Liver (tissue), 9 donors: Measurements from ENCODE around the gene CD244. TPM values are rescaled to one million over a fixed set of nuclear protein-coding genes. Genes with fewer than 3 reads are reported as not detected.

Experiments used
- DNase-seq: peaks from one replicate; pipeline ENCODE4 v3.0.0-alpha.2; 2017; ENCODE audit warnings: low spot score
- H3K27ac ChIP-seq, 2 donors: one replicate each; pipeline ENCODE4 v1.7.0; 2013; ENCODE audit warnings: inconsistent platforms in 2 of 2, low read length in 2 of 2, control low read depth in 1 of 2, low read depth in 1 of 2, mild to moderate bottlenecking in 1 of 2
- H3K27me3 ChIP-seq, 4 donors: one replicate each; pipeline versions ENCODE4 v1.6.1 to v1.7.0; 2013; ENCODE audit warnings: low read length in 3 of 4, inconsistent platforms in 1 of 4, mild to moderate bottlenecking in 1 of 4, moderate library complexity in 1 of 4; ENCODE audit not compliant: control insufficient read depth in 4 of 4, insufficient read depth in 4 of 4
- H3K36me3 ChIP-seq, 4 donors: one replicate each; pipeline versions ENCODE4 v1.6.1 to v1.7.0; 2013; ENCODE audit warnings: low read length in 3 of 4, mild to moderate bottlenecking in 3 of 4, low read depth in 1 of 4, moderate library complexity in 1 of 4; ENCODE audit not compliant: control insufficient read depth in 4 of 4, insufficient read depth in 3 of 4
- H3K4me1 ChIP-seq, 4 donors: one replicate each; pipeline versions ENCODE4 v1.6.1 to v1.7.0; 2013; ENCODE audit warnings: low read length in 3 of 4, mild to moderate bottlenecking in 3 of 4, moderate library complexity in 1 of 4; ENCODE audit not compliant: control insufficient read depth in 4 of 4, insufficient read depth in 4 of 4
- H3K4me3 ChIP-seq, 3 donors: one replicate each; pipeline versions ENCODE4 v1.6.1 to v1.7.0; 2013; ENCODE audit warnings: low read length in 3 of 3, control low read depth in 1 of 3, low read depth in 1 of 3, mild to moderate bottlenecking in 1 of 3
- H3K9ac ChIP-seq, 2 donors: one replicate each; pipeline ENCODE4 v1.7.0; 2013; ENCODE audit warnings: low read length in 2 of 2, mild to moderate bottlenecking in 2 of 2, moderate library complexity in 2 of 2, control low read depth in 1 of 2, low read depth in 1 of 2
- H3K9me3 ChIP-seq, 4 donors: one replicate each; pipeline versions ENCODE4 v1.6.1 to v1.7.0; 2013; ENCODE audit warnings: low read length in 3 of 4; ENCODE audit not compliant: control insufficient read depth in 4 of 4
- ATF3 ChIP-seq: IDR thresholded peaks from 2 replicates; pipeline ENCODE4 v1.6.1; 2016; ENCODE audit warnings: antibody characterized with exemption
- EGR1 ChIP-seq, 2 donors: IDR thresholded peaks; 2 replicates each; pipeline ENCODE4 v1.6.1; 2016 to 2018; ENCODE audit warnings: antibody characterized with exemption in 2 of 2, low read depth in 2 of 2
- FOXA1 ChIP-seq: IDR thresholded peaks from 2 replicates; pipeline ENCODE4 v1.6.1; 2016; ENCODE audit warnings: antibody characterized with exemption
- FOXA2 ChIP-seq: IDR thresholded peaks from 2 replicates; pipeline ENCODE4 v1.6.1; 2016; ENCODE audit warnings: antibody characterized with exemption
- GABPA ChIP-seq, 2 donors: IDR thresholded peaks in 1 of 2; conservative IDR thresholded peaks in 1 of 2; 2 replicates each; pipeline ENCODE4 v1.6.1; 2016; ENCODE audit warnings: antibody characterized with exemption in 2 of 2, mild to moderate bottlenecking in 1 of 2, moderate library complexity in 1 of 2
- HNF4A ChIP-seq, 2 donors: conservative IDR thresholded peaks; 2 replicates each; pipeline ENCODE4 v1.6.1; 2016; ENCODE audit warnings: antibody characterized with exemption in 2 of 2, mild to moderate bottlenecking in 2 of 2
- HNF4G ChIP-seq: IDR thresholded peaks from 2 replicates; pipeline ENCODE4 v1.6.1; 2016; ENCODE audit warnings: antibody characterized with exemption
- JUND ChIP-seq, 2 donors: IDR thresholded peaks; 2 replicates each; pipeline ENCODE4 v1.6.1; 2016; ENCODE audit warnings: antibody characterized with exemption in 2 of 2
- NR2F2 ChIP-seq: IDR thresholded peaks from 2 replicates; pipeline ENCODE4 v1.6.1; 2016; ENCODE audit warnings: antibody characterized with exemption
- RAD21 ChIP-seq, 2 donors: IDR thresholded peaks; 2 replicates each; pipeline ENCODE4 v1.6.1; 2016; ENCODE audit warnings: antibody characterized with exemption in 2 of 2, mild to moderate bottlenecking in 2 of 2
- RXRA ChIP-seq, 2 donors: IDR thresholded peaks; 2 replicates each; pipeline ENCODE4 v1.6.1; 2017 to 2018; ENCODE audit warnings: antibody characterized with exemption in 2 of 2, mild to moderate bottlenecking in 1 of 2
- SP1 ChIP-seq: IDR thresholded peaks from 2 replicates; pipeline ENCODE4 v1.6.1; 2018; ENCODE audit warnings: antibody characterized with exemption, mild to moderate bottlenecking
- TAF1 ChIP-seq: conservative IDR thresholded peaks from 2 replicates; pipeline ENCODE4 v1.6.1; 2016; ENCODE audit warnings: antibody characterized with exemption, mild to moderate bottlenecking
- YY1 ChIP-seq: IDR thresholded peaks from 2 replicates; pipeline ENCODE4 v1.6.1; 2016; ENCODE audit warnings: antibody characterized with exemption, mild to moderate bottlenecking
- WGBS: extraction: QIAGEN DNeasy Blood & Tissue Kit; methylation state at CpG from one replicate; pipeline ENCODE4 v1.1.7; 2013; 5-methylcytosine and 5-hydroxymethylcytosine counted together
- polyA plus RNA-seq, 2 donors: library from polyadenylated mRNA; stranded (reverse) in 1 of 2; unstranded in 1 of 2; fragments of 200-250 nt in 1 of 2; fragments of >200 nt in 1 of 2; fragmentation: Nextera tagmentation in 1 of 2; extraction: Ambion mirVana in 1 of 2; gene quantifications; one replicate each; pipeline versions ENCODE4 v1.2.1 to v1.2.3, GENCODE V29; 2013 to 2015
- total RNA-seq, 2 donors: library from RNA; depleted of rRNA; stranded (reverse); fragments of >200 nt; gene quantifications; one replicate each; pipeline ENCODE4 v1.2.3, GENCODE V29; 2014
- TF ChIP-seq, protein P1 (sequence below): fragments of 150-350 bp; IDR thresholded peaks from 2 replicates; pipeline ENCODE4 v1.5.1; 2017; ENCODE audit warnings: improper control_type of control experiment, low read depth, low read length; ENCODE audit not compliant: missing input control
- TF ChIP-seq, protein P2 (sequence below): IDR thresholded peaks from 2 replicates; pipeline ENCODE4 v1.6.1; 2016; ENCODE audit warnings: antibody characterized with exemption
- TF ChIP-seq, protein P3 (sequence below): IDR thresholded peaks from 2 replicates; pipeline ENCODE4 v1.6.1; 2016; ENCODE audit warnings: antibody characterized with exemption, mild to moderate bottlenecking
- TF ChIP-seq, protein P4 (sequence below): IDR thresholded peaks from 2 replicates; pipeline ENCODE4 v1.6.1; 2016; ENCODE audit warnings: antibody characterized with exemption
- donor health status: healthy.
- donor health status: healthy.
- donor health status: healthy.
- donor health status: healthy.
- donor health status: healthy.

Gene CD244
- total and polyA plus RNA-seq, 4 donors, result 0.85 to 6.6 (median 1.8) TPM

DNA sequence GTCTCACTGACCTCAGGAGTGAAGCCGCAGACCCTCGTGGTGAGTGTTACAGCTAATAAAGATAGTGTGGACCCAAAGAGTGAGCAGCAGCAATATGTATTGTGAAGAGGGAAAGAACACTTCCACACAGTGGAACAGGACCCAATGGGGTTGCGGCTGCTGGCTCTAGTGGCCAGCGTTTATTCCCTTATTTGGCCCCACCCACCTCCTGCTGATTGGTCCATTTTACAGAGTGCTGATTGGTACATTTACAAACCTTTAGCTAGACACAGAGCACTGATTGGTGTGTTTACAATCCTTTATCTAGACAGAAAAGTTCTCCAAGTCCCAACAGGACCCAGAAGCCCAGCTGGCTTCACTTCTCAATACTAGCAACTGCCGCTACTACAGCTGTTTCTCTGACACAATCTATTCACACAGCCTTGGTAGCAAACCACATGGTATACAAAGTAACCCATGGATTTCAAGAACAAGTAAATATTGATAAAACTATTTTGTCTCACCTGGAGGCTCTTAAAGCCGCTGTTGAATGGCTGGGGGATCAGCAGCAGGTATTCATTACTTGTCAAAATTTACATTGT, 47.6 kb upstream of the CD244 start:
- Histone ChIP-seq H3K4me1 (no peaks in the 10 kb centered on the region), H3K9ac (no peak overlapping the region), H3K27ac (no peak overlapping the region), H3K27me3 (no peaks in the 10 kb centered on the region), H3K36me3 (no peaks in the 10 kb centered on the region), H3K4me3 (no peak overlapping the region), H3K9me3 (no peaks in the 10 kb centered on the region)
- WGBS, result 74% methylated on average over 6 of the region's 6 CpGs
- TF ChIP-seq, protein P1, sequence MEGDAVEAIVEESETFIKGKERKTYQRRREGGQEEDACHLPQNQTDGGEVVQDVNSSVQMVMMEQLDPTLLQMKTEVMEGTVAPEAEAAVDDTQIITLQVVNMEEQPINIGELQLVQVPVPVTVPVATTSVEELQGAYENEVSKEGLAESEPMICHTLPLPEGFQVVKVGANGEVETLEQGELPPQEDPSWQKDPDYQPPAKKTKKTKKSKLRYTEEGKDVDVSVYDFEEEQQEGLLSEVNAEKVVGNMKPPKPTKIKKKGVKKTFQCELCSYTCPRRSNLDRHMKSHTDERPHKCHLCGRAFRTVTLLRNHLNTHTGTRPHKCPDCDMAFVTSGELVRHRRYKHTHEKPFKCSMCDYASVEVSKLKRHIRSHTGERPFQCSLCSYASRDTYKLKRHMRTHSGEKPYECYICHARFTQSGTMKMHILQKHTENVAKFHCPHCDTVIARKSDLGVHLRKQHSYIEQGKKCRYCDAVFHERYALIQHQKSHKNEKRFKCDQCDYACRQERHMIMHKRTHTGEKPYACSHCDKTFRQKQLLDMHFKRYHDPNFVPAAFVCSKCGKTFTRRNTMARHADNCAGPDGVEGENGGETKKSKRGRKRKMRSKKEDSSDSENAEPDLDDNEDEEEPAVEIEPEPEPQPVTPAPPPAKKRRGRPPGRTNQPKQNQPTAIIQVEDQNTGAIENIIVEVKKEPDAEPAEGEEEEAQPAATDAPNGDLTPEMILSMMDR, result no peak
- TF ChIP-seq RXRA (IDR thresholded peaks at IDR 0.05), result no peak
- TF ChIP-seq HNF4G, result no peak
- TF ChIP-seq RAD21 (IDR thresholded peaks at IDR 0.05), result no peak
- TF ChIP-seq JUND (IDR thresholded peaks at IDR 0.05), result no peak
- TF ChIP-seq, protein P2, sequence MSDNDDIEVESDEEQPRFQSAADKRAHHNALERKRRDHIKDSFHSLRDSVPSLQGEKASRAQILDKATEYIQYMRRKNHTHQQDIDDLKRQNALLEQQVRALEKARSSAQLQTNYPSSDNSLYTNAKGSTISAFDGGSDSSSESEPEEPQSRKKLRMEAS, result no peak
- TF ChIP-seq YY1, result no peak
- TF ChIP-seq, protein P3, sequence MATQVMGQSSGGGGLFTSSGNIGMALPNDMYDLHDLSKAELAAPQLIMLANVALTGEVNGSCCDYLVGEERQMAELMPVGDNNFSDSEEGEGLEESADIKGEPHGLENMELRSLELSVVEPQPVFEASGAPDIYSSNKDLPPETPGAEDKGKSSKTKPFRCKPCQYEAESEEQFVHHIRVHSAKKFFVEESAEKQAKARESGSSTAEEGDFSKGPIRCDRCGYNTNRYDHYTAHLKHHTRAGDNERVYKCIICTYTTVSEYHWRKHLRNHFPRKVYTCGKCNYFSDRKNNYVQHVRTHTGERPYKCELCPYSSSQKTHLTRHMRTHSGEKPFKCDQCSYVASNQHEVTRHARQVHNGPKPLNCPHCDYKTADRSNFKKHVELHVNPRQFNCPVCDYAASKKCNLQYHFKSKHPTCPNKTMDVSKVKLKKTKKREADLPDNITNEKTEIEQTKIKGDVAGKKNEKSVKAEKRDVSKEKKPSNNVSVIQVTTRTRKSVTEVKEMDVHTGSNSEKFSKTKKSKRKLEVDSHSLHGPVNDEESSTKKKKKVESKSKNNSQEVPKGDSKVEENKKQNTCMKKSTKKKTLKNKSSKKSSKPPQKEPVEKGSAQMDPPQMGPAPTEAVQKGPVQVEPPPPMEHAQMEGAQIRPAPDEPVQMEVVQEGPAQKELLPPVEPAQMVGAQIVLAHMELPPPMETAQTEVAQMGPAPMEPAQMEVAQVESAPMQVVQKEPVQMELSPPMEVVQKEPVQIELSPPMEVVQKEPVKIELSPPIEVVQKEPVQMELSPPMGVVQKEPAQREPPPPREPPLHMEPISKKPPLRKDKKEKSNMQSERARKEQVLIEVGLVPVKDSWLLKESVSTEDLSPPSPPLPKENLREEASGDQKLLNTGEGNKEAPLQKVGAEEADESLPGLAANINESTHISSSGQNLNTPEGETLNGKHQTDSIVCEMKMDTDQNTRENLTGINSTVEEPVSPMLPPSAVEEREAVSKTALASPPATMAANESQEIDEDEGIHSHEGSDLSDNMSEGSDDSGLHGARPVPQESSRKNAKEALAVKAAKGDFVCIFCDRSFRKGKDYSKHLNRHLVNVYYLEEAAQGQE, result no peak
- TF ChIP-seq, protein P4, sequence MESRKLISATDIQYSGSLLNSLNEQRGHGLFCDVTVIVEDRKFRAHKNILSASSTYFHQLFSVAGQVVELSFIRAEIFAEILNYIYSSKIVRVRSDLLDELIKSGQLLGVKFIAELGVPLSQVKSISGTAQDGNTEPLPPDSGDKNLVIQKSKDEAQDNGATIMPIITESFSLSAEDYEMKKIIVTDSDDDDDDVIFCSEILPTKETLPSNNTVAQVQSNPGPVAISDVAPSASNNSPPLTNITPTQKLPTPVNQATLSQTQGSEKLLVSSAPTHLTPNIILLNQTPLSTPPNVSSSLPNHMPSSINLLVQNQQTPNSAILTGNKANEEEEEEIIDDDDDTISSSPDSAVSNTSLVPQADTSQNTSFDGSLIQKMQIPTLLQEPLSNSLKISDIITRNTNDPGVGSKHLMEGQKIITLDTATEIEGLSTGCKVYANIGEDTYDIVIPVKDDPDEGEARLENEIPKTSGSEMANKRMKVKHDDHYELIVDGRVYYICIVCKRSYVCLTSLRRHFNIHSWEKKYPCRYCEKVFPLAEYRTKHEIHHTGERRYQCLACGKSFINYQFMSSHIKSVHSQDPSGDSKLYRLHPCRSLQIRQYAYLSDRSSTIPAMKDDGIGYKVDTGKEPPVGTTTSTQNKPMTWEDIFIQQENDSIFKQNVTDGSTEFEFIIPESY, result no peak
- TF ChIP-seq FOXA1, result no peak
- no peak for TF ChIP-seq ATF3
- TF ChIP-seq TAF1, result no peak
- no peak for TF ChIP-seq FOXA2
- TF ChIP-seq GABPA (IDR thresholded peaks at IDR 0.05 in 1 of 2, conservative IDR thresholded peaks at IDR 0.05 in 1 of 2), result no peak
- TF ChIP-seq EGR1 (IDR thresholded peaks at IDR 0.05; ENCODE audit: low read depth in 2 of 2), result no peak
- no peak for TF ChIP-seq NR2F2
- no peak for TF ChIP-seq SP1
- no peak for TF ChIP-seq HNF4A (conservative IDR thresholded peaks at IDR 0.05)
- no peak for DNase-seq
